Renal cortical epithelial cell (primary cell): ENCODE results near the gene DYNLT4. TPM values are rescaled to one million over a fixed set of nuclear protein-coding genes. Genes with fewer than 3 reads are reported as not detected.
"Not testable (repeated sequence)": the region's sequence is repeated elsewhere in the genome, so short reads cannot be mapped to it uniquely, and the experiment has no call there.

Experiments
- DNase-seq: peaks from one replicate; pipeline ENCODE4 v3.0.0-alpha.2; 2011; ENCODE audit warnings: low read depth
- total RNA-seq: library from RNA; depleted of rRNA; stranded (reverse); fragments of >200 nt; gene quantifications from 2 replicates; pipeline ENCODE4 v1.2.3, GENCODE V29; 2014

Gene DYNLT4
- total RNA-seq, 1 donor from 2014 or later: 0.30 TPM

GRCh38 chr1:44788120-44788860 is 18.9 kb downstream of the DYNLT4 start, which contains the start of gene BEST4:
Gene BEST4 (minus strand): TSS chr1:44788170. CDS start chr1:44787705, 465 bp downstream.
- no peak for DNase-seq

GRCh38 chr1:44787506-44787905 is 19.6 kb downstream of the DYNLT4 start:
- DNase-seq: no peak

GRCh38 chr1:44786841-44787426 is 20.2 kb downstream of the DYNLT4 start:
- no peak for DNase-seq

- DNase-seq: peak; percentile 49
Measured at GRCh38 chr1:44786138-44786840, 20.9 kb downstream of the DYNLT4 start.

- DNase-seq: no peak
Measured at GRCh38 chr1:44785501-44786137, 21.5 kb downstream of the DYNLT4 start.

GRCh38 chr1:44785029-44785380 is 22.1 kb downstream of the DYNLT4 start:
- DNase-seq: no peak

- DNase-seq: no peak
Measured at GRCh38 chr1:44784094-44785028, 22.8 kb downstream of the DYNLT4 start.

GRCh38 chr1:44783697-44784093 is 23.5 kb downstream of the DYNLT4 start:
- DNase-seq: no peak

- DNase-seq: no peak
Measured at GRCh38 chr1:44780583-44781121, 26.5 kb downstream of the DYNLT4 start.

- no peak for DNase-seq
Measured at GRCh38 chr1:44778705-44779576, 28.2 kb downstream of the DYNLT4 start.

GRCh38 chr1:44777969-44778635 is 29.0 kb downstream of the DYNLT4 start:
- no peak for DNase-seq

- DNase-seq: no peak
Measured at GRCh38 chr1:44777547-44777946, 29.6 kb downstream of the DYNLT4 start.

- no peak for DNase-seq
Measured at GRCh38 chr1:44776730-44777068, 30.5 kb downstream of the DYNLT4 start.

GRCh38 chr1:44775930-44776729 is 31.0 kb downstream of the DYNLT4 start:
- no peak for DNase-seq

- peak; percentile 86 for DNase-seq
Measured at GRCh38 chr1:44775078-44775929, 31.8 kb downstream of the DYNLT4 start, which contains the start of gene RPS8. Gene RPS8 (plus strand): TSS chr1:44775540. CDS start chr1:44775597, 57 bp downstream.

- not testable (repeated sequence) for DNase-seq
Measured at GRCh38 chr1:44766421-44766820, 40.7 kb downstream of the DYNLT4 start.

GRCh38 chr1:44760876-44761275 is 46.3 kb downstream of the DYNLT4 start:
- no peak for DNase-seq

- no peak for DNase-seq
Measured at GRCh38 chr1:44759077-44759476, 48.1 kb downstream of the DYNLT4 start.
